C4-2B (cell line): Measurements from ENCODE around the gene CD34.

Source experiments
- H3K27ac ChIP-seq: fragments of 450-650 bp; 2 replicates; pipeline ENCODE4 v1.5.1; 2017
- ZFX ChIP-seq: fragments of 450-650 bp; IDR thresholded peaks from 2 replicates; pipeline ENCODE4 v1.6.1; 2017
- TF ChIP-seq, protein P1 (sequence below): fragments of 450-650 bp; conservative IDR thresholded peaks from 2 replicates; pipeline ENCODE4 v1.5.1; 2017; ENCODE audit warnings: mild to moderate bottlenecking

CD34 gene

DNA sequence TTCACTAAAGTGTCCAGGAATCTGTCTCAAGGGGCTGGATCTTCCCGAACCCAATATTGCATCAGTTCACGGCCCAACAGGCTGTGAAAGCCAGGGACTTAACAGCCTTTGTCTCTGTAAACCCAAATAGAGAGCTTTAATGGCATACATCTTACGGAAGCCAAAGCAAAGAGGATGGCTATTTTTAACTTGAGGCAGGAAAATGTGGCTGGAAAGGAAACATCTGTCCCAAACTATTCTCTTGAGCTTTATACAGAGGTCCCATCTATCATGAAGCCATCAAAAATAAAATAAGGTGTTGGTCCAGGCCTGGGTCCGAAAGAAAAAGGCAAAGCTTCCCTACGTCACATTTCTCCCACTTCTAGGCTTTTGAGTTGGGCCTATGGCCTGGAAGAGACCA, 7.7 kb upstream of the CD34 start:
- no peak overlapping the region for H3K27ac ChIP-seq
- TF ChIP-seq ZFX = no peak
- TF ChIP-seq, protein P1, sequence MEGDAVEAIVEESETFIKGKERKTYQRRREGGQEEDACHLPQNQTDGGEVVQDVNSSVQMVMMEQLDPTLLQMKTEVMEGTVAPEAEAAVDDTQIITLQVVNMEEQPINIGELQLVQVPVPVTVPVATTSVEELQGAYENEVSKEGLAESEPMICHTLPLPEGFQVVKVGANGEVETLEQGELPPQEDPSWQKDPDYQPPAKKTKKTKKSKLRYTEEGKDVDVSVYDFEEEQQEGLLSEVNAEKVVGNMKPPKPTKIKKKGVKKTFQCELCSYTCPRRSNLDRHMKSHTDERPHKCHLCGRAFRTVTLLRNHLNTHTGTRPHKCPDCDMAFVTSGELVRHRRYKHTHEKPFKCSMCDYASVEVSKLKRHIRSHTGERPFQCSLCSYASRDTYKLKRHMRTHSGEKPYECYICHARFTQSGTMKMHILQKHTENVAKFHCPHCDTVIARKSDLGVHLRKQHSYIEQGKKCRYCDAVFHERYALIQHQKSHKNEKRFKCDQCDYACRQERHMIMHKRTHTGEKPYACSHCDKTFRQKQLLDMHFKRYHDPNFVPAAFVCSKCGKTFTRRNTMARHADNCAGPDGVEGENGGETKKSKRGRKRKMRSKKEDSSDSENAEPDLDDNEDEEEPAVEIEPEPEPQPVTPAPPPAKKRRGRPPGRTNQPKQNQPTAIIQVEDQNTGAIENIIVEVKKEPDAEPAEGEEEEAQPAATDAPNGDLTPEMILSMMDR = no peak

- no peak for TF ChIP-seq ZFX
- TF ChIP-seq, protein P1 = no peak
Measured at GRCh38 chr1:207918011-207918410, 7.1 kb upstream of the CD34 start.

DNA sequence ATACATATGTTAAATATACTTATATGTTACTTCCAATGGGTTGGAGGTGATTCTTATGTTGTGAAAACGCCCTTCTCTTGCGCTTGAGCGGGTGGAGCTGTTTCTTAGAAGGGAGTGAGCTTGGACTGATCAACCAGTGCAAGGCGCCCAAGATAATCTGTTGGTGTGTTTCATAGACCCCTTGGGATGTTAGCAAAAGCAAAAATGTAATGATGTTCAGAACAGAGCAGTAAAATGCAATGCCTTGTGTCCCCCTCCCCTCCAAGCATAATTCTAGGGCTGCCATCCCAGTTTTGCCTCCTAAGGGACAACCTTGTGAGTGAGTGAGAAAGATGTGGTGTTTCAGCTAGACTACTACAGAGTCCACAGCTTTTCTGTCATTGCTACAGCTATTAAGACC, 6.2 kb upstream of the CD34 start:
- no peak overlapping the region for H3K27ac ChIP-seq
- TF ChIP-seq, protein P1 = no peak
- TF ChIP-seq ZFX = no peak

More at GRCh38 chr1:207918011-207918410, 7.1 kb upstream of the CD34 start:
- H3K27ac ChIP-seq = no peak overlapping the region

DNA sequence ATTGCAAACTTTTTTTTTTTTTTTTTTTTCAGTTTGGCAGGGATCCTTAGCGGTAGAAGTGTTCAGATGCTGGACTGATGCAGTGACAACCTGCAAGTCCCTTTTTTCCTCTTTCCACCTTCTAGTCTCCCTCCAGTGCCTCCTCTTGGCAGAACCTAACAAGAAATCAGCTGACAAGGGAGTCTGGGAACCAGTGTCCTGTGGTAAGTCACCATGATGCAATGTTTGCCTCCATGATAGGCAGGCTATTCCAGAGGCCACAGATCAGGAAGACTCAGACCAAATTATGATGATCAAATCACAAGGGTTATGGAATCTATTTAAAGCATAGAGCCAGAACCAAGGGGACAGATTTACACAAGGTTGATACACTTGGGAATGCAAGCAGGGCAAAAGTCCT, 3.0 kb upstream of the CD34 start:
- no peak overlapping the region for H3K27ac ChIP-seq
- TF ChIP-seq ZFX = no peak
- TF ChIP-seq, protein P1 = no peak

- H3K27ac ChIP-seq = no peak overlapping the region
- TF ChIP-seq, protein P1 = no peak
- no peak for TF ChIP-seq ZFX
Measured at GRCh38 chr1:207911856-207912760, 1.2 kb upstream of the CD34 start.

DNA sequence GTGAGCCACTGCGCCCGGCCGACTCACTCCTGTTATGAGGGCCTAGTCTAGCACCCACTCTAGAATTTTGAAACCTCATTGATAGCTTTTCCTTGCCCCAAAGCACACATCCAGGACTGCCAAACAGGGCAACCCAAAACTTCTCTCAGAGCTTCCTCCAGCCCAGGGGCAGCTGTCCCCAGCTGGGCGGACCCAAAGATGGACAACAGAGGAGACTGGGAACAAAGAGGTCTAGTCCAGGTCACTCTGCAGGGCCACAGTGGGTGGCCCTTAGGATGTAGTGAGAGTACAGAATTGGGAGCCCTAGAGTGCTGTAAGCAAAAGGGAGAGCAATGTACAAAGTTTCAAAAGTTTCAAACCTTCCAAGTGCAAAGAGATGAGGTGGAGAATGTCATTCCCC, 1.2 kb downstream of the CD34 start:
- TF ChIP-seq, protein P1 = no peak
- TF ChIP-seq ZFX = no peak
- H3K27ac ChIP-seq = no peak overlapping the region

GRCh38 chr1:207908107-207908734, 2.7 kb downstream of the CD34 start:
- no peak overlapping the region for H3K27ac ChIP-seq
- TF ChIP-seq, protein P1 = no peak
- TF ChIP-seq ZFX = no peak
